Activated naive CD4-positive, alpha-beta T cell treated with anti-CD3 and anti-CD28 coated beads, Interleukin-2, amount 50 U/mL, for 24 hours (primary cell): ENCODE measurements around the gene F10.

Source experiments
- H3K27ac Mint-ChIP-seq: one replicate; pipeline ENCODE4 v1.8.0; 2021; ENCODE audit warnings: mild to moderate bottlenecking, mixed read lengths
- H3K27me3 Mint-ChIP-seq: one replicate; pipeline ENCODE4 v1.8.0; 2021; ENCODE audit warnings: mixed read lengths
- H3K36me3 Mint-ChIP-seq: one replicate; pipeline ENCODE4 v1.8.0; 2021; ENCODE audit warnings: mixed read lengths
- H3K4me1 Mint-ChIP-seq: one replicate; pipeline ENCODE4 v1.8.0; 2021; ENCODE audit warnings: mixed read lengths
- H3K4me3 Mint-ChIP-seq: one replicate; pipeline ENCODE4 v1.8.0; 2021; ENCODE audit warnings: mild to moderate bottlenecking, mixed read lengths
- H3K9me3 Mint-ChIP-seq: one replicate; pipeline ENCODE4 v1.8.0; 2021; ENCODE audit warnings: mixed read lengths

The F10 gene

GRCh38 chr13:113145911-113146598, 23.5 kb downstream of the F10 start:
- Mint-ChIP-seq H3K9me3 (no peaks in the 10 kb centered on the region), H3K4me3 (no peak overlapping the region), H3K4me1 (peaks cover 6% of the 10 kb centered on the region), H3K27ac (no peak overlapping the region), H3K36me3 (no peaks in the 10 kb centered on the region), H3K27me3 (no peaks in the 10 kb centered on the region)

- H3K27me3 Mint-ChIP-seq: no peaks in the 10 kb centered on the region
These were observed 24.2 kb downstream of the F10 start for GRCh38 chr13:113146750-113147149.

GRCh38 chr13:113147206-113147605, 24.6 kb downstream of the F10 start:
- no peaks in the 10 kb centered on the region for H3K27me3 Mint-ChIP-seq
- H3K4me3 Mint-ChIP-seq: no peak overlapping the region
- H3K27ac Mint-ChIP-seq: no peak overlapping the region
- no peaks in the 10 kb centered on the region for H3K9me3 Mint-ChIP-seq
- H3K4me1 Mint-ChIP-seq: peaks cover 9% of the 10 kb centered on the region
- no peaks in the 10 kb centered on the region for H3K36me3 Mint-ChIP-seq

More at GRCh38 chr13:113146750-113147149, 24.2 kb downstream of the F10 start:
- H3K27ac Mint-ChIP-seq: no peak overlapping the region
- H3K4me3 Mint-ChIP-seq: no peak overlapping the region
- peaks cover 6% of the 10 kb centered on the region for H3K4me1 Mint-ChIP-seq
- no peaks in the 10 kb centered on the region for H3K36me3 Mint-ChIP-seq
- no peaks in the 10 kb centered on the region for H3K9me3 Mint-ChIP-seq

DNA sequence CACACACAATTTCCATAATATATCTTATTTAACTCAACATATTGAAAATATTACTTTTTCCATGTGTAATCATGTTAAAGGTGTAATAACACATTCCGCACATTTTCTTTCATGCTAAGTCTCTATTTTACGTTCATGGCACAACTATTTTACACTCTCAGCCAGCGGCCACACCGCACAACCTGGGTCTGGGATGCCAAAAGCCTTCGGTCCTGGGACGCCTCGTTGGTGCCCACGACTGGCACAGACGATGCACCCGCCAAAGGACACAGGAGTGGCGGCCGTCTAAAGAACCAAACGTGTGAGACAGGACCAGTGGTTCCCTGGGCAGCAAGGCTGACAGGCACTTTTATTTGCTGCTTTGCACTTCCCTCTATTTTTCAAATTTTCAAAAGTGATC, 25.8 kb downstream of the F10 start:
- Mint-ChIP-seq H3K27ac (no peak overlapping the region), H3K9me3 (no peaks in the 10 kb centered on the region), H3K27me3 (no peaks in the 10 kb centered on the region), H3K4me3 (no peak overlapping the region), H3K4me1 (peaks cover 16% of the 10 kb centered on the region), H3K36me3 (no peaks in the 10 kb centered on the region)

DNA sequence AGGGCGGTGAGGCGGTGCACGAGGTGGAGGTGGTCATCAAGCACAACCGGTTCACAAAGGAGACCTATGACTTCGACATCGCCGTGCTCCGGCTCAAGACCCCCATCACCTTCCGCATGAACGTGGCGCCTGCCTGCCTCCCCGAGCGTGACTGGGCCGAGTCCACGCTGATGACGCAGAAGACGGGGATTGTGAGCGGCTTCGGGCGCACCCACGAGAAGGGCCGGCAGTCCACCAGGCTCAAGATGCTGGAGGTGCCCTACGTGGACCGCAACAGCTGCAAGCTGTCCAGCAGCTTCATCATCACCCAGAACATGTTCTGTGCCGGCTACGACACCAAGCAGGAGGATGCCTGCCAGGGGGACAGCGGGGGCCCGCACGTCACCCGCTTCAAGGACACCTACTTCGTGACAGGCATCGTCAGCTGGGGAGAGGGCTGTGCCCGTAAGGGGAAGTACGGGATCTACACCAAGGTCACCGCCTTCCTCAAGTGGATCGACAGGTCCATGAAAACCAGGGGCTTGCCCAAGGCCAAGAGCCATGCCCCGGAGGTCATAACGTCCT, 26.4 kb downstream of the F10 start:
- no peaks in the 10 kb centered on the region for H3K27me3 Mint-ChIP-seq
- H3K4me3 Mint-ChIP-seq: no peak overlapping the region
- H3K9me3 Mint-ChIP-seq: no peaks in the 10 kb centered on the region
- H3K4me1 Mint-ChIP-seq: peaks cover 16% of the 10 kb centered on the region
- no peak overlapping the region for H3K27ac Mint-ChIP-seq
- H3K36me3 Mint-ChIP-seq: no peaks in the 10 kb centered on the region

GRCh38 chr13:113149711-113150549, 27.3 kb downstream of the F10 start:
- Mint-ChIP-seq H3K4me3 (no peak overlapping the region), H3K27me3 (no peaks in the 10 kb centered on the region), H3K27ac (no peak overlapping the region), H3K36me3 (no peaks in the 10 kb centered on the region), H3K4me1 (peaks cover 22% of the 10 kb centered on the region), H3K9me3 (no peaks in the 10 kb centered on the region)

DNA sequence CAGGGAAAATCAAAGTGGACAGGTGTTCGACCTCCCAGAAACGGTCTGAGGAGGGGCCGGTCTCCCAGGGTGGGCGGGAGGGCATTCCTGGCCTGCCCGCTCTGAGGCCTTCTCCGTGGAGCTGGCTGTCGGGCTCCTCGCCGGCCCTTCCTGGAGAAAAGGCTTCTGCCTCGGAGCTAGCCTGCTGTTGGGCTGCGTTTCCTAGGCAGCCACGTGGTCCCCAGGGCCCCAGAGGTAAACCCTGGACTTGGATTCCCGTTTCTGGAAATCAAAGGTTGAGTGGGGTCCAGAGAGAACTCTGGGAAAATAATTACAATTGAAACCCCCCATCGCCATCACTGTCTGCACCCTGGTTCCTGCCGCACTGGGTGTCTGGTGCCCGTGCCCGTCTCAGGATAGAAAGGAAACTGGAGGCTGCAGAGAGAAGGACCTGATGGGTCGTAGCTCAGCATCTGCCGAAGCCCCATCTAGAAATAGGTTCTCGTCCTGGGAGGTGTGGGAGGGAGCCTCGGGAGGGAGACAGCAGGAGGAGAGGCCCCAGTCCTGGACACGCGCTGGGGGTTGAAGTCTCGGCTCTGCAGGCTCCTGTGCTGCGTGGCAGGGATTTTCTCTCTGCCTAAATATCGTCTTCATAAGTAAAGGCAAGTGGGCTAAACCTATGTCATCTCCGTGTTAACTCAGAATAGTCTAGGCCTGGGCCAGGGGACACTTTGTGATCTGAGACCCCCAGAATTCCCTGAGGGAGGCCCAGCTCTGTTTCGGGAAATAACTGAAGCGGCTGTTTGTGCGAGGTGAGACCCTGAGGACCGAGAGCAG, 28.2 kb downstream of the F10 start:
- H3K27me3 Mint-ChIP-seq: no peaks in the 10 kb centered on the region
- H3K9me3 Mint-ChIP-seq: no peaks in the 10 kb centered on the region
- peaks cover 17% of the 10 kb centered on the region for H3K4me1 Mint-ChIP-seq
- H3K27ac Mint-ChIP-seq: no peak overlapping the region
- H3K36me3 Mint-ChIP-seq: no peaks in the 10 kb centered on the region
- H3K4me3 Mint-ChIP-seq: no peak overlapping the region

DNA sequence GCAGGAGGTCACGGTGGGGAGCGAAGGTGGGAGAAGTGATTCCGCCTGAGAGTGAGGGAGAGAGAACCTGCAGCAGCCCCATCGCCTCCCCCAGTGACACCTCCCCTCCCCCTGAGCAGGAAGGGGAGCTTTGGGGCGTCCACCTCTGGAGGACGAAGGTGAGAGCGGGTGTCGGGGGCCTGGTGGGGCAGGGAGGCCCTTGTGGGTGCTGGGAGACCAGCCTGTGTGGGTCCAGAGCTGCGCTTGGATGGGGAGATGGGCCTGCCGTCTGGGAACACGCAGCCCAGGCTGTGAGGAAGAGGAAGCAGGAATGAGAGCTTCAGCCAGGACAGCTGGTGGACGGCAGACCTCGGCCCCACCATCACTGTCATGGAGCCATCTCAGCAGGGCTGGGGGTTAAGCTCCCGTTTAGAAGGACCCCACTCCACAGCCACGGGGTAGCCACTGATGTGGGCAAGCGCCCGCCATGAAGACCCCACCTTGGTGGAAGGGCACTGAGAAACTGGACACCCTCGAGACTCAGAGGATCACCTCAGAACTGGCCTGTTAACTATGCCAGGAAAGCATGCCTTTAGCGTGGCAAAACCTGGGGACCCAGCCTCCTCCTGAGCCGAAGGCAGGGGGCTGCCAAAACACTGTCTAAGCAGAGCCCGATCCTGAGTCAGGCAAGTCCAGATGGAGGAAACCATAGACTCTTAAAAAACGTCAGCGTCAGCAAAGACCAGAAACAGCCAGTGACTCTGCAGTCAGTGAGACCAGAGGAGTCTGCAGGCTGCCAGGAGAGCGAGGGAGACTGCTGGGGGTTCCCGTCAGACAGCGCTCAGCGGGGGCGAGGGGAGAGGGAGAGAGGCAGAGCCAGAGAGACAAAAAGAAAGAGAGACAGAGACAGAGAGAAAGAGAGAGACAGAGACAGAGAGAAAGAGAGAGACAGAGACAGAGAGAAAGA, 29.4 kb downstream of the F10 start:
- H3K4me1 Mint-ChIP-seq: peaks cover 17% of the 10 kb centered on the region
- H3K27me3 Mint-ChIP-seq: no peaks in the 10 kb centered on the region
- no peaks in the 10 kb centered on the region for H3K9me3 Mint-ChIP-seq
- H3K4me3 Mint-ChIP-seq: peak overlapping the region; percentile 93
- no peaks in the 10 kb centered on the region for H3K36me3 Mint-ChIP-seq
- H3K27ac Mint-ChIP-seq: peak overlapping the region; percentile 66

GRCh38 chr13:113152691-113152983, 30.0 kb downstream of the F10 start:
- Mint-ChIP-seq H3K27me3 (no peaks in the 10 kb centered on the region), H3K27ac (peak overlapping the region; percentile 89), H3K4me1 (peaks cover 17% of the 10 kb centered on the region), H3K4me3 (peak overlapping the region; percentile 93), H3K36me3 (no peaks in the 10 kb centered on the region), H3K9me3 (no peaks in the 10 kb centered on the region)

GRCh38 chr13:113152984-113153809, 30.6 kb downstream of the F10 start:
- Mint-ChIP-seq H3K27me3 (no peaks in the 10 kb centered on the region), H3K36me3 (no peaks in the 10 kb centered on the region), H3K4me3 (peak overlapping the region; percentile 93), H3K9me3 (no peaks in the 10 kb centered on the region), H3K27ac (peak overlapping the region; percentile 89), H3K4me1 (peaks cover 17% of the 10 kb centered on the region)

- Mint-ChIP-seq H3K27me3 (no peaks in the 10 kb centered on the region), H3K9me3 (no peaks in the 10 kb centered on the region), H3K4me3 (peak overlapping the region; percentile 81), H3K27ac (peak overlapping the region; percentile 83), H3K4me1 (peaks cover 17% of the 10 kb centered on the region), H3K36me3 (no peaks in the 10 kb centered on the region)
These were observed 31.5 kb downstream of the F10 start for GRCh38 chr13:113153810-113154748.

DNA sequence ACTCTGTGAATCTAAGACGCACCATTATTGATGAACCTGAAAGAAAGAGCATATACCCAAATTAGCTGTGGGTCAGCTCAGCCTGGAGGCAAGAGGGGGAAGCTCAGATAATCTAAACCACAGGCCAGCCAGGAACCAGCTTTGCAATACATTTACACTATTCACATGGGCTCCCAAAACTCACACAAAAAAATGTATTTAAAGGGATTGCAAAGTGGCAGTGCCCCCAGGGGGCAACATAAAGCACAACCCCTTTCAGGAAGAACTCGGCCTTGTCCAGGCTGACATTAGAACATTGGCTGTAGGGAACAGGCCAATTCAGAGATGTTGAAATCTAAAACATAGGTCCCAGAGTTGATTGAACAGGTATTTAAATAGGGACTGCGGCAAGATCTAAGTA, 32.6 kb downstream of the F10 start:
- Mint-ChIP-seq H3K4me3 (peak overlapping the region; percentile 65), H3K36me3 (no peaks in the 10 kb centered on the region), H3K27me3 (no peaks in the 10 kb centered on the region), H3K4me1 (peaks cover 21% of the 10 kb centered on the region), H3K27ac (peak overlapping the region; percentile 64), H3K9me3 (no peaks in the 10 kb centered on the region)

DNA sequence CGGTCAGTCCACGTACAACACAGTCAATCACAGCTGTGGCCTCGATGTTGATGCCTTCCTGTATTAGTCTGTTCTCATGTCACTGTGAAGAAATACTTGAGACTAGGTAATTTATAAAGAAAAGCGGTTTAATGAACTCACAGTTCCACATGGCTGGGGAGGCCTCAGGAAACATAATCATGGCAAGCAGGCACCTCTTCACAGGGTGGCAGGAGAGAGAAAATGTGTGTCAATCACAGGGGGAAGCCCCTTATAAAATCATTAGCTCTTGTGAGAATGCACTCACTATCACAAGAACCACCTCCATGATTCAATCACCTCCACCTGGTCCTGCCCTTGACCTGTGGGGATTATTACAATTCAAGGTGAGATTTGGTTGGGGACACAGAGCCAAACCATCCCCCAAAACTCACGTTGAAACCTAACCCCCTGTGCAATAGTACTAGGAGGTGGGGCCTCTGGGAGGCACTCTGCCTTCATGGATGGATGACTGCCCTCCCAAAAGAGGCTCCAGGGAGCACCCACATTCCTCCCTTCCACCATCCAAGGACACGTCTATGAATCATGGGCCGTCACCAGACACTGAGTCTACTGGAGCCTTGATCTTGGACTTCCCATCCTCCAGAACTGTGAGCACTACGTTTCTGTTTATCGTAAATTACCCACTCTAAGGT, 33.5 kb downstream of the F10 start:
- Mint-ChIP-seq H3K27me3 (no peaks in the 10 kb centered on the region), H3K36me3 (no peaks in the 10 kb centered on the region), H3K27ac (no peak overlapping the region), H3K4me1 (peaks cover 30% of the 10 kb centered on the region), H3K4me3 (no peak overlapping the region), H3K9me3 (no peaks in the 10 kb centered on the region)
